ENCODE data around the gene HNF4A. TPM values are rescaled to one million over a fixed set of nuclear protein-coding genes. Genes with fewer than 3 reads are reported as not detected.

HNF4A gene
- total and polyA plus RNA-seq, 2 of the 13 experiments (the other 11 are each of a cell fraction or from before 2014, with no cell fraction given) = 80.9 to 169 TPM

DNA sequence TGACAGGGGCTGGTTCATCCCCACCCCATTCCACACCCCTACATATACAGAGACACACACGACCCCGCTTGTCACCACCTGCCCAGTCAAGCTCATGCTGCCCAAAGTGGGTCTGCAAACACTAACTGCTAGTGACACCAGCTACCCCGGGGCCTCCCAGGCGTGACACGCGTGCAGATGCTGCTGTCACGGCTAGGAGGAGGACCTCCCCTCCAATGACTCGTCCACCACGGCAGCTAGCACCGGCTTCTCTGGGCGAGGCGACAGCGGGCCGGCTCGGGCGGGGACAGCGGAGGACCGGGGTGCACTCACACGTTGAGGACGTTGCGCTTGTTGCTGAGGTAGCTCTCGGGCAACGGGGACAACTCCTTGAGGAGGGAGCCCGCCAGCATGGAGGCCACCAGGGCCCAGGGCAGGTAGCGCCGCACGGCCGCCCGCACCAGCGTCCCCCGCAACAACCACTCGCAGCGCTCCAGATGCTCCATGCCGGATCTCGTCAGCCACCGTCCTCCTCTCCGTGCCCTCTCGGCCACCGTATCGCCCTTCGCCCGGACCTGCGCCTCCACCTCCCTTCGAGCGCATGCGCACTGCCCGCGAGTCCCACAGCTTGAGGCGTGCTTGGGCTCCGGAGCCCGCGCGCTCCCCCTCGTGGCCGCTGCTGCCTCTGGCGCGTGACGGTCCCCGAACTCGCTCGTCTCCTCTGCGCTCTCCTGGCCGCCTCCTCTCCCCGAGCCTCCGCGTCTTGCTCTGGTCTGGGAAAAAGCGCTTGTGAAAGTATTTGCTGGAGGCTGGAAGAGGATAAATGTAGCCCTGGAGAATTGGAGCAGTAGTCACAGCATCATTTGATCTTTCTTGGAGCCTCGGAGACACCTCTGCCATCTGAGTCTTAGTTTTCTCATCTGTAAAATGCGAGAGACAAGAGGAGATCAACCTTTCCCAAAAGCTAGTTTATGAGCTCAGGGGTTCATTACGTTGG, 44.5 kb upstream of the HNF4A start, which contains the start of gene FITM2 (continued):
- peak; percentile 97; the same call in 1 of the 2 replicates for TF ChIP-seq GLI4 (CRISPR knock-in tag; IDR thresholded peaks at IDR 0.05; ENCODE audit: borderline replicate concordance)
- no peak for TF ChIP-seq ZNF549 (CRISPR knock-in tag; IDR thresholded peaks at IDR 0.05)
- TF ChIP-seq KLF11 (CRISPR knock-in tag; IDR thresholded peaks at IDR 0.05) = peak; percentile 94
- peak; percentile 97 for TF ChIP-seq ZBTB38 (CRISPR knock-in tag; IDR thresholded peaks at IDR 0.05)
- TF ChIP-seq FOXA3 (CRISPR knock-in tag; IDR thresholded peaks at IDR 0.05) = peak; percentile 78
- no peak for TF ChIP-seq ZNF883 (CRISPR knock-in tag; IDR thresholded peaks at IDR 0.05; ENCODE audit: not compliant biosample characterization)
- TF ChIP-seq ZNF512 (CRISPR knock-in tag; IDR thresholded peaks at IDR 0.05) = no peak; the same call in 1 of the 2 replicates
- TF ChIP-seq ZC3H13 (CRISPR knock-in tag; IDR thresholded peaks at IDR 0.05) = peak; percentile 54; the same call in 1 of the 2 replicates
- TF ChIP-seq NFKB2 (CRISPR knock-in tag; IDR thresholded peaks at IDR 0.05; ENCODE audit: borderline replicate concordance) = peak; percentile 98
- peak; percentile 81 for TF ChIP-seq ZNF362 (CRISPR knock-in tag; IDR thresholded peaks at IDR 0.05; ENCODE audit: borderline replicate concordance)
- no peak for TF ChIP-seq DDIT3 (CRISPR knock-in tag; IDR thresholded peaks at IDR 0.05)
- TF ChIP-seq PTBP1 (IDR thresholded peaks at IDR 0.05; ENCODE audit: low read depth, low read length, poor library complexity, severe bottlenecking) = peak; percentile 1
- TF ChIP-seq ZNF354B (CRISPR knock-in tag; IDR thresholded peaks at IDR 0.05) = no peak
- TF ChIP-seq ZNF281 (CRISPR knock-in tag; IDR thresholded peaks at IDR 0.05; ENCODE audit: borderline replicate concordance) = peak; percentile 62; the same call in 1 of the 2 replicates
- TF ChIP-seq ZNF3 (CRISPR knock-in tag; IDR thresholded peaks at IDR 0.05) = no peak
- peak; percentile 98 for TF ChIP-seq RELA (CRISPR knock-in tag; IDR thresholded peaks at IDR 0.05)
- no peak; the same call in none of the 2 replicates for TF ChIP-seq ESRRA (CRISPR knock-in tag; IDR thresholded peaks at IDR 0.05; ENCODE audit: low read depth)
- TF ChIP-seq ZBTB1 (CRISPR knock-in tag; IDR thresholded peaks at IDR 0.05; ENCODE audit: borderline replicate concordance) = peak; percentile 28; the same call in 1 of the 2 replicates
- TF ChIP-seq ZNF644 (CRISPR knock-in tag; IDR thresholded peaks at IDR 0.05; ENCODE audit: low read depth) = peak; percentile 81
- peak; percentile 94 for TF ChIP-seq POLR2AphosphoS5 (IDR thresholded peaks at IDR 0.05; ENCODE audit: low read depth, low read length)
- 0 out of 2 replicates have a peak, but pooled peaks have one; percentile 44 for TF ChIP-seq TEF (CRISPR knock-in tag; IDR thresholded peaks at IDR 0.05)
- TF ChIP-seq CBX1 (IDR thresholded peaks at IDR 0.05; ENCODE audit: low read depth) = peak; percentile 98
- no peak for TF ChIP-seq MTF1 (CRISPR knock-in tag; IDR thresholded peaks at IDR 0.05)
